GM21381 (cell line): ENCODE measurements around the gene EEFSEC.

Experiments
- ATAC-seq: cut with Tn5 transposase; IDR thresholded peaks from one replicate; pipeline ENCODE4 v1.9.1; 2021; ENCODE audit warnings: mild to moderate bottlenecking, moderate library complexity; ENCODE audit not compliant: unreplicated experiment

EEFSEC gene

DNA sequence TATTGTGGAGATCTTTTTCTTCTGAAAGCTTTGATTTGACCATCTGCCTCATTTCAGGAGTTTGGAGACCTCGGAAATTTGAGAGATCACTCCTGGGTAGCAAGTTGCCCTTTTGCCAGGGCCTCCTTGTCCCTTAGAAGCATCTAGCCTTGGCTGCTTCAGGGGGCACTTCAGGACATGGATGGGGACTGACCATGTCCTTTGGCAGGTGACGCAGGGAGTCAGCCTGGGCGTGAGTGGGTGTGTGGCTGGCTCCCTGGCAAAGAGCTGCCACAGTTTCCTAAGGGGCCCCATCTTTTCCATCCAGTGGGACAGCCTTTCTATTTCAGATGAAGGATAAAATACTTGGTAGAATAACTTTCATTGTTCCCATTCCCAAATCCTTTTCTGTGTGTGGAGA, 27.6 kb downstream of the EEFSEC start:
- no peak for ATAC-seq

GRCh38 chr3:128182656-128183055, 29.4 kb downstream of the EEFSEC start:
- no peak for ATAC-seq

- no peak for ATAC-seq
These were observed 32.6 kb downstream of the EEFSEC start for GRCh38 chr3:128185630-128186447.

DNA sequence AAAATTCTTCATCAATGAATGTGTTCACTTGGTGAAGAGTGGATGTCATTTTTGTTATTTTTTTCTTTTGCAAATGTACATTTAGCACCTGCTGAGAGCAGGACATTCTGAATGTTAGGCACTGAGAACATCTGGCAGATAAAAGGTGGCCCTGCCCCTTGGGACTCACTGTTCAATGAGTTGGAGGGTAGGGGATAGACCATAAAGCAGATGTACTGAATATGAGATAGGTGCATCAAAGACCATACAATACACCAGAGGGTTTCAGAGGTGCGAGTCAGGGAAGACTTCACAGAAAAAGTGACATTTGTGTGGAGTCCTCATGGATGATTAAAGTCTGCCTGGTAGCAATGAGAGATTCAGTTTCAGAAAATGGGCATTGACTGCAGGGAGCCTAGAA, 34.2 kb downstream of the EEFSEC start:
- ATAC-seq: no peak

DNA sequence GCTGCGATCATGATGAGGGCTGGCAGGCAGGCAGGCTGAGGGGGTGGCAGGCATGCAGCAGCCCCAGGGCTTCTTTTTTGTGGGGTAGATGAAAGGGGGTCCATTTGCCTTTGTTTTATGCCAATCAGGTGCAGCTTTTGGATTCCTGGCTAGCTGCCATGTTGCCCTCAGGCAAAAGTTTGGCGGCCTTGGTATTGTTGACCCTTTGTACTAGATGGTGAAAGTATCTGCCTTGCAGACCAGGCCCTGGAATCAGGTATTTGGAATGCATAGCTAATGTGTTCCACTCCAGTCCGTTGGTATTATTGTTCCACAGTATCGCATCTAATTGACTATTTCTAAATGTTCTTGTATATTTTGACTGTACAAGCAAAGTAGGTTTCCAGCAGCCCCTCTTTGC, 35.0 kb downstream of the EEFSEC start:
- ATAC-seq: no peak

GRCh38 chr3:128188956-128189355, 35.7 kb downstream of the EEFSEC start:
- no peak for ATAC-seq

DNA sequence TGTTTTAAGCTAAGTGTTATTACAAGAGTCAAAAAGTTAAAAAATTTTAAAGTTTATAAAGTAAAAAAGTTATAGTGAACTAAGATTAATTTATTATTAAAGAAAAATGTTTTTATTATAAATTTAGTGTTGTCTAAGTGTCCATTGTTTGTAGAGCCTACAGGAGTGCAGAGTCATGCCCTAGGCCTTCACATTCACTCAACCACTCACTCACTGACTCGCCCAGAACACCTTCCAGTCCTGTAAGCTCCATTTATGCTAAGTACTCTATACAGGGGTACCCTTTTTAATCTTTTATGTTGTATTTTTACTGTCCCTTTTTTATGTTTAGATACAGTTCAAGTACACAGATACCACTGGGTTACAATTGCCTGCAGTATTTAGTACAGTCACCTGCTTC, 37.2 kb downstream of the EEFSEC start:
- ATAC-seq: no peak

- ATAC-seq: no peak
These were observed 38.9 kb downstream of the EEFSEC start for GRCh38 chr3:128192131-128192530.

GRCh38 chr3:128193168-128193567, 39.9 kb downstream of the EEFSEC start:
- no peak for ATAC-seq

DNA sequence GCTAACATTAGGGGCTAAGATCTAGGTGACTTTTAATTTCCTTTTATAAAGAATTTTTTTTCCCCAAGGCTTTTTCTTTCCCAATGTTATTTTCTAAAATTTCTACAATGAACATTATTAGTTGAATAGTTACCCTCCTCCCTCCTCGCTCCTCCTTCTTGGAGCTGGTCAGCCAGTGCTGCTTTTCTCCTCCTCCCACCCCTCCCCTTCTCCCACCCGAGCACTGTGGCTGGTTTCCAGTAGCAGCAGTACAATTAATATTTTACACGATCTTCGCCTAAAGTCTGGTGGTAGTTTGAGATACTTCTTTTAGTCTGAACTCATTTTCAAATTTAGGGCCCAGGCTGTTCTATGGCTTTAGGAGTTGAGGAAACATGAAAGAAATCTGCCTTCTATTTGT, 41.6 kb downstream of the EEFSEC start:
- ATAC-seq: no peak

GRCh38 chr3:128195369-128195768, 42.1 kb downstream of the EEFSEC start:
- no peak for ATAC-seq

DNA sequence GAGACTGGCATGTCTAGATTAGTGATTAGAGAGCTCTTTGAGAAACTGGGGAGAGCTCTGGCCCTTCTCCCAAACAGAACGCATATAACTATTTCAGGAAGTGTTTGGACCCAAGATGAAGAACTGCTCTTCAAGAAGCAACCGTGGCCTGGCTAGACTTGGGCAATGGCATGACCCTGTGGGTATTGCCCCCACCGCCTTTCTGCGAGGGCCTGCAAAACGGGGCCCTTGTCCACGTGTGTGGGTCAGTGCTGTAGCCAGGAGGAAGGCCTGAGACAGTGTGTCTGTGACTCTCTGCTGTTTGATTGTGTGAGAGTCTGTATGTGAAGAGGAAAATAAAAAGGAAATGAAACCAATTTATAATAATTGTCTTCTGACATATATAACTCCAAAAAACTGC, 42.5 kb downstream of the EEFSEC start:
- ATAC-seq: no peak

DNA sequence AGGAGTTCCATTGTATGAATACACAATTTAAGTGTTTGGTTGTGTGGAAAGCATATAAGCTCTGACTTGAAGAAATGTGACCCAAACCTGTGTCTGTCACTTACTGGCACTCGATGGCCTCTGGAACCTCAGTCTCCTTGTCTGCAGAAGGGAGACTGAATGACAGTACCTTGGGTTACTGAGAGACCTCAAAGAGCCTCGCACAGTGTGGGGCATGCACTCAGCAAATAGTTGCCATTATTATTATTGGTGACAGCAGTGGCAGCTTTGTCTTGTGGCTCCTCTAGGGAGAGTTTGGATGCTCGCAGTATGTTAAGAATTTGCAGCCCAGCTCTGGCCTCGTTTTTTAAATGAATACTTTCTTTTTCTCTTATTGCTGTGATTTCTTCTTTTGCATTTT, 43.4 kb downstream of the EEFSEC start:
- no peak for ATAC-seq

DNA sequence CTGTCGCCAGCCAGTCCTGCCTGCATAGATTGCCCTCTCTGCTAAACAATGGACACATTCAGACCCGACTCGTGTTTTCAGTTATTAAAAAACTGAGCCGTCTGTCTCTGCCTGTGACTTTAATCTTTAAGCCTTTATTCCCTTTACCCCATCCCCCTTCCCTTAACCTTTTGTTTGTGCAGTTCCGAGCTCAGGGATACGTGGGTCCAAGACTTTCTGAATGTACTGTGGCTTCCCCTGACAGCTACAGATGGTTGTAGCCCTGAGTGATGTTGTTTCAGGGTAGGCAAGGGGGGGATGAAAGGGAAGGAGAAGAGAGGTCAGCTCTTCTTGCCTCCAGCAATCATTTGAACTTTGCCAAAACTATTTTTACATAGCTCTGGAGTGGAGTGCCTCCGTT, 44.6 kb downstream of the EEFSEC start:
- no peak for ATAC-seq

- ATAC-seq: no peak
These were observed 45.0 kb downstream of the EEFSEC start for GRCh38 chr3:128198313-128198712.

DNA sequence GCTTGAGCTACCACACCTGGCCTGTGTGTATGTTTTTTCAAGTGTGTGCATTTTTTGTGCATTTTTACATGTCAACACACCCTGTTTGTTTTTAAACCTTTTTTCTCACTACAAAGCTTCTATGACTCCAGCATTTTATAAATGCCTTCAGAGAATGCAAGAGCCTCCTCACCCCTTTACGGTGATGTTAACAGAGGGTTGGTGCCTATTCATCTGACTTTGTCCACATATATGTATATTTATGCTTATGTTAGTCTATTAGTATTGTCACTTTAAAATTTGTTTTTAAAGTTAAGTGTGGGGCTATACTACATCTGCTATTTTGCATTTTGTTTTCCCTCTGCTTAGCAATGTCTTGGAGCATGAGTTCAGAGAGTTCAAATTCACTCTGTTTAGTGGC, 45.8 kb downstream of the EEFSEC start:
- ATAC-seq: no peak

DNA sequence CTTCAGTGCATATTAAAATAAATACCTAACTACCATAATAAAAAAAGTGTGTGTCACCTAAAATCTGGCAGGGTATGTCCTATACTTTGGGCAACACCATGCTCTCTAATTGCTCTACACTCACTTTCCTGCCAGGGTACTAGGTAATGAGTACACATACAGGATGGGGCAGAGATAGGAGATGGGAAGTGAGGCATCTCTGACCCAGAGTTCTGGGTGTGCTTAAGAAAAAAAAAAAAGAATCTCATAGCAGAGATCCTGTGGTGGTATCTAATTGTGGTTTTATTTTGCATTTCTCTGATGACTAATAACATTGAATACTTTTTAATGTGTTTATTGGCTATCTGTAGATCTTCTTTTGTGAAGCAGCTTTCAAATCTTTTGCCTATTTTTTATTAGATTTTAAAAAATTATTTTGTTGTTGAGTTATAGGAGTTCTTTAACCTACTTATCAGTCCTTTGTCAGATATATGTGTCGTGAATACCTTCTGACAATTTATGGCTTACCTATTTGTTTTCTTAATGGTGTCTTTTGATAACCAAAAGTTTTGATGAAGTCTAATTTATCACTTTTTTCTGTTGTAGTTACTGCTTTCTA, 48.0 kb downstream of the EEFSEC start:
- no peak for ATAC-seq

GRCh38 chr3:128203169-128203568, 49.9 kb downstream of the EEFSEC start:
- ATAC-seq: no peak

- ATAC-seq: no peak
These were observed 52.4 kb downstream of the EEFSEC start for GRCh38 chr3:128205558-128206145.

DNA sequence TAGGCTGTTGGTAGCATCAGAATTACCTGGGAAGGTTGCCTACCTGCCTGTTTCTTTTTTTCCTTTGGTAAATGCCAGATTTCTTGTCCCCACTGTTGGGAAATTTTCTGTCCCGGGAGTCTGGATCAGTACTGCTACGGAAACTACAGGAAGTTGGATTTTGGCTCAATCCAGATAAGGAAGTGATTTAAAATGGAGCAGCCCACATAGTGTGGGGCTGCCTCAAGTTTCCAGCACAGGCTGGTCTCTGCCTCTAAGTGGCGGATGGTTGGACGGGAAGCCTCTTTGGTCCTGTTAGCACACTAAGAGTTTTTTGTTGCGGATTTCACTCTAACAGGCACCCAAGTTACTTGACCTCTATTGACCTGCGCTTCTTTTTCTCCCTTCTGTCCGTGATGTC, 54.7 kb downstream of the EEFSEC start:
- no peak for ATAC-seq

- no peak for ATAC-seq
These were observed 57.4 kb downstream of the EEFSEC start for GRCh38 chr3:128210711-128211110.

GRCh38 chr3:128214056-128214455, 60.8 kb downstream of the EEFSEC start:
- ATAC-seq: no peak
